HG03520 (cell line): ENCODE data around the gene DUSP14.
"Not testable (repeated sequence)": the region's sequence is repeated elsewhere in the genome, so short reads cannot be mapped to it uniquely, and the experiment has no call there.

Experiments
- ATAC-seq: cut with Tn5 transposase; IDR thresholded peaks from one replicate; pipeline ENCODE4 v1.9.1; 2021; ENCODE audit warnings: mild to moderate bottlenecking, moderate library complexity; ENCODE audit not compliant: unreplicated experiment

DUSP14 gene

DNA sequence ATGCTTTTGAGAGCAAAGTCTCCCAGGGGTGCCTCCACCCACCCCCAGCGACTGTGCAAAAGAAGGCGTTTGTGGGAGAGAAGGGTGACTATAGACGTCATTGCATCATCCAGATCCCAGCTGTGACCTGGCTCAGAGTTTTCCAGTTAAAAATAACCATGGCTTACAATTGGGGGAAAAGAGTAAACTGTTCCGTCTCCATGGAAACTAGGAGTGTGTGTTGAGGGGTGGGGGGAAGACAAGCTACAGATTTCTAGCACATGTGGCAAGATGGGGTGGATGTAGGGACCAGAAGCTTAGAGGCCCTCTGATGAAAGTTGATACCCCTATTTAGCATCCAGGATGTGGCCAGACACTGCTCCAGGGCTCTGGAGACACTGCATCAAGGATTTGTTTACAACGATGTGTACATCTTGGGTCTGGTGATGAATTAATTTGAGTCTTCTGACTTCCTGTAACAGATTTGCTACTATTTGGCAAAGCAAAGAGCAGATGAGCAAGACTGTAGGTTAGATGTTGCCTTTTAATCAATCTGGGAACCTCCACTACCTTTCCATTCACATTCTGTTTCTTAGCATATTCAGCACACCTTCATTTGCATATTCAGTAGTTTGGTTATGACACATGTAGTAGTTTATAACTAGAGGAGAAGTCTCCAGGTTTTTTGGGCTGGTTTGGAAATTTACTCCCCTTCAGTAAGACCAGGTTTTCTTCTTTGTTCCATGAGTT, 6.2 kb upstream of the DUSP14 start:
- ATAC-seq = no peak

DNA sequence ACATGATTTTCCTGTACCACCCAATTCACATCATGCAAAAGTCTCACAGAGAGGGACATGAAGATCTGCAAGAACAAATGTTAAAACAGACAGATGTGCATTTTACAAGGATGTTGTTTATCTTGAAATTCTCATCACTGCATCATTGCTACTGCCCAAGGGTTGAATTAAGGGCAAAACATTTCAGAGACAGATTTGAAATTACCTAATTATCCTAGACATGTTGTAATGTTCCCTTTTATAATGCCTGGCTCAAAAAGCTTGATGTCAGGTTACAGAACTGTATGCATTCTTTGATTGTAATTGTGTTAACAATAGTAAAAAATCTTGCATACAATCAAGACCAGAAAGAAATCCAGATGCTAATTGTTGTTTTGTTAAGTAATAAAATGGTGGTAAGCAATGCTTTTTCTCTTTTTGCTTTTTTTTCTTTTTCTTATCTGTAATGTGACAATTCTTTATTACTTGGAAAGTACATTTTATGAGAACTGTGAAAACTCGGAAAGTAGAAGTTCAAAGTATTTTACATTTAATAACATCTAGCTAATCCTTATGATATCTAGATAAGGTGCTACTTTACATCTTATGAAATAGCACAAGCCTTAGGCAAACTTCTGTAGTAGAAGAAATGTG, 3.6 kb upstream of the DUSP14 start:
- ATAC-seq = no peak

DNA sequence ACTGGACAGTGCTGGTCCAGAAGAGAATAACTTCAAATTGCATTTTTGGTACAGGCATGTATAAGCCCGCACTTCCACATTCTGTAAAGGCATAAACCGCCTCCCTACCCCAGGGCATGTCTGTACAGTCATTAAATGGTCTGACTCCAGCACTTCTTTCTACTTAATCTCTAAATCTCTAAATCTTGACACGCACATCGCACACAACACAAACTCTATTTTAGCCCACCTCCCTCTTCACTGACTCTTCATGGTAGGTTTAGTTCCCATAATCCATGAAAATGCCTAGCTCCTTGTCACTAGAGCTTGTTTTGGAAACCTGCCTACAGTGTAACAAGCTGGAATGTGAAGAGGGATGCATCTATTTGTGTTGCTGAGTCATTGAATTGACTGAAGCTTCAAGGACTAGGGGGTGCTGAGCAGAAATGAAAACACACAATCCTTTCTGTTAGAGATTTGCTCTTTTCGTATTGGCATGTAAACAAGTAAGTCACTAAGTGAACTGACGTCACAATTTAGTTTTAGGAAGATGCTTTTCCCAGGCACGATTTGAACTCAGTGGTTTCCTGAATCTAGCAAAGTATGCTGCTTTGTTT, 1.6 kb upstream of the DUSP14 start:
- no peak for ATAC-seq

DNA sequence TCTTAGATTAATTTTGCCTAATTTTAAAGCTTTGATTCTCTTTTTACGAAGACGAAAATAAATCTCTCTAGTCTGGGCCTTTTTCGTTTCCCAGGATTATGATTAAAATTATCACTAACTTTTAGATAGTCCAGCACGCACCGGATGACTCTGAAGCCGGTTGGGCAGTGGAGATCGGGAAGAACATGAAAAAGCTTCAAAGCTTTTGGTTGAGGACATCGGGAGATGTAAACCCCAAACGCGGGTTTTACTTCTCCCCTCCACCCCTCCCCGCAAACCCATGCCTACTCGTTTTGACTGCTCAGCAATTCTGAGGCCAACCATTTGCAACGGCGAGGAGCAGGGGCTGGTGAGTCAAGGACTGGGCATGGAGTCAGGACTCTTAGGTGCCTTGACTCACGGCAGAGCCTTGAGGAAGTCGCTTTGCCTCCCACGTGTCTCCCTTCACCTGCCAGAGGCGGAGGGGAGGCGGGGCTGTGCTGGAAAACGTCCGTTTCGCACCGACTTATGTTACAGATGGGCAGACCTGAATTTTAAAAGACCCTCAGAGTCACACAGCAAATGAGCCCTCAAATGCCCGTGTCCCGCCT, 989 bp upstream of the DUSP14 start:
- ATAC-seq = no peak

DNA sequence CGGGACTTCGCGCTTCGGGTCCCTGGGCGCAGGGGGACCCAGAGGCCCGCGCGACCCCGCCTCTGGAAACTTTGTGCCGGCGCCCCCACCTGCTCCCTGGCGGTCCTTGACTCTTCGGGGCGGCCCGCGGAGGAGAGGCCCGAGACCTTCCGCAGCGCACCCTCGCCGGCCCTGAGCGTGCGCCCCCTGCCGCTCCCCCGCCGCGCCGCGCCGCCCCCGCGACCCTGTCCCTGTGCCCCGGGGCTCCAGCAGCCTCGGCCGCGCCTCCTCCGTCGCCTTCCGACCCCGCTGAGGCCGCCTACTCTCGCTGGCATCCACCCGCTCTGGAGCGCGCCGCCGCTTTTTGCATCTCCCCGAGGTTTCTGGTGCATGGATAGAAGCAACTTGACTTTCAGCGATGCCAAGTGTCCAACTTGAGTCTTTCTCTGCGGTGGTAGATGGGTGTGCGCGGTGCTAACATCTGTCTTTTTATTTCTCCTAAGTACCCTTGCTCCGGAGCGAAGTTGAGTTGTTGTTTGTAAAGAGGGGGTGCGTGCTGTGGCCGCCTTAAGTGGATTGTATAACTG, 414 bp downstream of the DUSP14 start:
- ATAC-seq = peak; percentile 47

DNA sequence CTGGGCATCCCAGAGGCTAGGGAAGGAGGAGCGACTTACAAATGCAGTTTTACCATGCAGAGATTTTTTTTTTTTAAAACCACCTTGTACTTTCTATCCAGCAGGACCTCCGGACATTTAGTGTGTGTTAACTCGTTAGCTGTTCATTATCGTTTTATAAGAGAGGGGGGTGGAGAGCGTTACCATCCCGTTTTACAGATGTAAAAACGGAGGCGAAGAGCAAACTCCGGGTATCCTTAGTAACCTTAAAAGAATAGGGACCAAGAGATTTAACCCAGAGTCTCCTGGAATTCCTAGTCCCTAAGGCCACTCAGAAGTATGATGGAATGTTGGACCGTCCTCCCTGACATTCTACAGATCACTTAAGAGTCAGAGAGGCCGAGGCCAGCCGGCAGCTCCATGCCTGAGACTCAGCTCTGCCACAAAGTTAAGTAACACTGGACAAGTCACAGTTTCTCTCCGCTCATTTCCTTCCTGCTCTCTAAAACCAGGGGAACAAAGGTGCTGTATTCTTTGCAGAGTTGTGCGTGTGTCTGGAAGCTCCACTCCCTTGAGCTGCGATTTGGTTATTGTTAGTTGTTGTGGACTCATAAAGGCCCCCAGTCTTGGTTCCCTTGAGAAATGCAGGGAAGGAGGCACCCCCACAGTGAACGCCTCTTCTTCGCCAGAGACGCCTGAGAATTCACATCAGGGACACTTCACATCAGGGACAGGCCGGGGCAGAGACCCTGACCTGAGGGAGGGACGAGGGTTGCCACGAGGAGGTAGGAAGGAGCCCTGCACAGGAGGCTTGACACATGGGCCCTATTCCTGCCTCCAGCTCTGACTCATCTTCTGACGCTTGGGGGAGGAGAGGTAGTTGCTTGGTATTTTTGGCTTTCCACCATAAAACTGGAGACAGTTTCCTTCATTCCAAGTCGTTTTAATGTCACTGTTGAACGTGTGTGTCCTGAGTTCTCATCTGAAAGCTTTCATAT, 1.2 kb downstream of the DUSP14 start:
- ATAC-seq = no peak

DNA sequence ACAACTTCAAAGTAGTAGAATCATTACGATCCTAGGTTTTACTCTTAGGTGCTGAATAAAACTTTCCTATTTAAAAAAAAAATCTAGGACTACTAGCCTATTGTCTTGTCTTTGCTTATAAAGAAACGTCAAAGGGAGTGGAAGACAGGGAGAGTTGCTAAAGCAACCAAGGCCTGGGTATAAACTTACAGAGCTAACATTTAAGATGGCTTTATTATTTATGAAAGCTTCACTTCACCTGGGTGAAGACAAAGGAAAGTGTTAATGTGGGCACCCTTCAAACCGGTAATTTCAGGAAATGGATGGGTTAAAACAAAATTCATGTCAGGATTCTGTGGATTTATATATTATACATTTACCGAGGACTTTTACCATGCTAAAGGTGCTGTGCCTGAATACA, 2.5 kb downstream of the DUSP14 start:
- no peak for ATAC-seq

DNA sequence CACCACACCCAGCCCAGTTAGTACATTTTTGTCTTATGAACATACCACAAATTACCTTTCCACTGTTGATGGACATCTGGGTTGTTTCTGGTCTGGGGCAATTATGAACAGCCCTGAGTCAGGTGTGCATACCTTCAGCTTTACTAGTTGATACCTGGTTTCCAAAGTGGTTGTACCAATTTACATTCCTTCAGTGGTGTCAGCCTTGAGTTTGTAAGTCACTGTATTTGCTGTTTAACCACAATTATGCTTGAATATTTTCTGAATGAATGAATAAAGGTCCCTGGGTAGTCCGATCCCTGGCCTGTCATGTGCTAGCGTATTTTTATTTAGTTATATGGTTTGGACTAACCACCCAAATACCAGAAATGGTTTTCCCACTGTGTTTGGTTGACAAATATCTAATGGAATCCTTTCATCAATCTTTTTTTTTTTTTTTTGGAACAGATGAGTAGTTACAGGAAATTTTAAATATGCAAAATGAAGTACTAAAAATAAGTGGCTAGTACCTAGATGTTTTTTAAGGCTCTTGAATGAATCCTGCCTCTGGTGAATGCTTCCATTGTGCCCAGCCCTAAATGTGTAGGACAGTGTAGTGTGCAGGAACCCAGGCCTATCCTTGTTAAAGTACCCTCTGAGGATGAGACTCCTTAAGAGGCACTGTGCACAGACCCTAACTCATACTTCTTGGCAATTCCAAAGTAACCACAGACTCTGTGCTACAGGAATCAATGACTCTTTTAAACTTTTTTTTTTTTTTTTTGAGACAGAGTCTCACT, 3.7 kb downstream of the DUSP14 start:
- ATAC-seq = no peak

DNA sequence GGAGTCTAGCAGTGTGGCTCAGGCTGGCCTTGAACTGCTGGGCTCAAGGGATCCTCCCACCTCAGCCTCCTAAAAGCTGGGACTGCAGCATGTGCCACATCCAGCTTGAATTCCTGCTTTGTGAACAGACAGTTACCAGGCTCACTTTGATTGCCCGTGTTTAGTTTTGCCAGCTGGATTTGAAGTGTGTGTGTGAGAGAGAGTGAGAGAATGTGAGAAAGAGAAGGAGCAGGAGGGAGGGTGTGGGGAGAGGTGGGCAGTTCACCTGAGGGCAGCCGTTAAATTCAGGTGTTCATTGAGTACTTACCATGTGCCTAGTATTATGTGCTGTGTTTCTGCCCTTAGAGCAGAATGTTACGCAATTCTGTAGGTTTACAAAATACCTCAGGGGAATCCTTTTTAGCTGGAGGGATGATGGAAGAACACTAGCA, 4.7 kb downstream of the DUSP14 start:
- ATAC-seq = no peak

DNA sequence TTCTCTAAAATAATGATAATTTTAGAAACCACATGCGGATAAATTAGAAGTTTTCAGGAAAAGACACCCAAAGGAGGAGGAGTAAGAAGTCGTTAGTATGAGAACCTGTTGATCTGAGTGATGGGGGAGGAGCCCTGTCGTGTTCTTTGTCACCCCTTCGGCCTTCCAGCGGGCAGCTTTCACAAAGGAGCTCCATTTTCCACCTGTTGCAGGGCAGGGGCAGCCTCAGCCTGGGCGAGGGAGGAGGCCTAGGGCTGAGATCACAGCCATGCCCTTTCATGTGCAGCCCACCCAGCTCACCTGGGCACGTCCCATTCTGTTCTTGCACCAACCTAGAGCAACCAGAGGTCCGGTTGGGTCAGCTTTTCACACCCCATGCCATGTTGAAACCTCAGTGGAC, 5.3 kb downstream of the DUSP14 start:
- no peak for ATAC-seq

DNA sequence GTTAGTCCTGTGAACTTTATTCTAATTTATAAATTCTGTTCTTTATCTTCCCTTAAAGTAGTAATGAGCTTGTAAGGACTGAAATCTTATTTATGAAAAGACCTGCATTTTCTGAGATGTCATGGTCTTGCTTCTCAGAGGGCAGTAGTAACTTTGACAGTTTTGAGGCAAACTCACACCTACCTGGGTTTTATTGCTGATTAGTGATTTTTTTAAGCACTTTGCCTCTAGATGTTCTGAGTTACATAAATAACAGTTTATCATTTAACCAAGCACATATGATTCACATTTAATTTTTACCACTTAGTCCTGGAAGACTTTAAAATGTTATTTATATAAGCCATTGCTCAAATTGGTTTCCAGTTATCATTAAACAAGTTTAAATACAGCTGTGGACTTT, 10.7 kb downstream of the DUSP14 start:
- ATAC-seq = no peak

DNA sequence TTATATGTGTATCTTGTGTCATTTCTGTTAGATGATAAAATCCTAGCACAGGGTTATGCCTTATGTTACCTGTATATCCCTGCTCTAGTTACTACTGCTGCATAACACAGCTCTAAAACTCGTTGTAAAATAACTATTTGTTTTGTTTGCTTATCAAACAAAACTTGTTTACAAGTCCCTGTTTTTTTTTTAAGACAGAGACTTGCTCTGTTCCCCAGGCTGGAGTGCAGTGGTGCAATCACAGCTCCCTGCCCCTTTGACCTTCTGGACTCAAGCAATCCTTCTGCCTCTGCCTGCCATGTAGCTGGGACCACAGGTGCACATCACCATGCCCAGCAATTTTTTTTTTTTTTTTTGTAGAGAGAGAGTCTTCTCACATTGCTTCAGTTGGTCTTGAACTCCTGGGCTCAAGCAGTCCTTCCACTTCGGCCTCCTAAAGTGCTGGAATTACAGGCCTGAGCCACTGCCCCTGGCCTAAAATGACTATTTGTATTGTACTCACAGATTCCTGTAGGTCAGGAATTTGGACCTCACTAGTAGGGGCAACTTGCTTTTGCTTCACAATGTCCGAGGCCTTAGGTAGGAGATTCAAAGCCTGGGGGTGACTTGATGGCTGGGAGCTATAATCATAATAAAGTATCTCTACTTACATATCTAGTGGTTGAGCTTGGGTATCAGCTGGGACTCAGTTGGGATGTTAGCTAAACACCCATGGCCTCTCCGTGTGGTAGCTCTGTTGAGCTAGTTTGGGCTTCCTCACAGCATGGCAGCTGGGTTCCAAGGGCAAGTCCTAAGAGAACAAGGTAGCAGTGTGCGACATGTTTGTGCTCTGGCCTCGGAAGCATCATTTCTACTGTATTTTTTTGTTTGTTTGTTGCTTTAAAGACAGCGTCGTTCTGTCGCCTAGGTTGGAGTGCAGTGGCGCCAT, 12.6 kb downstream of the DUSP14 start:
- no peak for ATAC-seq

DNA sequence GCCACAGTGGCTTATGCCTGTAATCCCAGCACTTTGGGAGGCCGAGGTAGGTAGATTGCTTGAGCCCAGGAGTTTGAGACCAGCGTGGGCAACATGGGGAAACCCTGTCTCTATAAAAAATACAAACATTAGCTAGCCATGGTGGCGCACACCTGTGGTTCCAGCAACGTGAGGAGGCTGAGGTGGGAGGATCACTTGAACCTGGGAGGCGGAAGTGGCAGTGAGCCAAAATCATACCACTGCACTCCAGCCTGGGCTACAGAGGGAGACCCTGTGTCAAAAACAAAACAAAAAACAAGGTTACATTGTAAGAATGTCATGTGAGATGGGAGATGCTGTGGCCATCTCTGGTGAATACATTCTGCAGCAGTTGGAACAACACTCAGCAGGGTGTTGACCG, 13.5 kb downstream of the DUSP14 start:
- no peak for ATAC-seq

DNA sequence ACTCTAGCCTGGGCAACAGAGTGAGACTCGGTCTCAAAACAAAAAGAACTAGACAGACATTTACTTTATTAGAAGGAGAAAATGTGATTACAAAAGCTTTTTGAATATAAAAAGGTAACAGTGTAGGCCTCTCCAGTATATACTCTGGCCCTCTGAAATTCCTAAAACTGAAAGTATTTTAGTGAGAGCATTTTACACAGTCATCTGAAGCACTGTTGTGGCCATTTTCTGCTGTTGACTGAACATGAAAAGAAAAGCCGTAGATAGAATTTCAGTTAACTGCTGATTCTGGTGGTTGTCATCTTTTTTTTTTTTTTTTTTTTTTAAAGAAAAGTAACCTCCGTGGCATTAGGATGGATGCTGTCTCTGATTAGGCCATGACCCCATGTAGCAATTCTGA, 15.6 kb downstream of the DUSP14 start:
- no peak for ATAC-seq

DNA sequence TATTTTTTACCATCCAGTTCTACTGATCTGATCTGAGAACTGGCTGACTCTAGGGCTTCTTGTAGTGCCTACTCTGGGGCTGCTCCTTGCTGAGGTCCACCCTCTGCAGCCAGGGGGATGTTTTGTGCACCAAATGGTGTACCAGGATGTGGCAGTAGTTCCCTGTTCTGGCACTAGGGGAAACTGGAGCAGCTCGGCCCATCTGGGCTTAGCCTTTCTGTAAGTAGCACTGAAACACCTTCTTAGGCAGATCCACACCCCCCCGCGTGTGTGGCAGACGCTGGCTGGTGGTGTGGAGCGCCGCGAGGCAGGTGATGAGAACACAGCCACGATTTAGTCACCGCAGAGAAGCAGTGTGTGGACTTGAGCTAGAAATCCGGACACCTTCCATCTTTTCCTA, 17.0 kb downstream of the DUSP14 start:
- ATAC-seq = no peak

DNA sequence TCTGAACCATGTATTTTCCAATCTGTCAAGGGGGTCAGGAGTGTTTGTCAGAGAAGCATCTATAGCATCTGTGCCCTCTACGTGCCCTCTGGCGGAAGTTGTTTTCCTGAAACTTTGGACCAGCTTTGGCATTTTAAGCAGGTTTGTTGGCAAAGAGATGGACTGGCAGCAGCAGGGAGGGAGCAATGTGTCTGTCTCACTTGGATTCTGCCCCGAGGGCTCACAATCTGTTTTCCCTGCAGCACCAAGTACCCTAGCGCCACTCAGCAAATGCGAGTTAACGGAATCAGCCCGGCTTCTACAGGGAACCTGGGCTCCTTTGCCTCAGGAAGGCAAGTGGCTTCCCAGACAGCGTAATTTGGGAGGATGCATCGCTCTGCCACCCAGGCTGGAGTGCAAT, 17.4 kb downstream of the DUSP14 start:
- no peak for ATAC-seq

DNA sequence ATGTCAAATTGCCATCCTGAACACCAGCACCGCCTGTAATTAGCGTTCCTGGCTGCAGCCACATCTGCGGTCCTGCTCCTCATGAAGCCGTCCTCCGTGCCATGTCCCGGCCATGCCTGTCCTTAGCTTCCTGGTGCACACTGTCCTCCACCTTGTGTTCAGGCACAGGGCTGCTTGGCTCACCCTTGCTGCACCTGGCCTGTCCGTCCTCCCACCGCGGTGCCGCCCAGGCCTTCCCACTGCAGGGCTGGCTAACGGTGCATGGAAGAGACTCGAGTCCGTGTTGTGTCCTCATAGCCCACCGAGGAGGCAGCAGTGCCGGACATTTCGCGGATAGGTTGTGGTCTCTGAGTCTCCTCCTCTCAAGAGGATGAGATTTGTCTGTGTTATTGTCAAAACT, 20.4 kb downstream of the DUSP14 start:
- ATAC-seq = no peak

DNA sequence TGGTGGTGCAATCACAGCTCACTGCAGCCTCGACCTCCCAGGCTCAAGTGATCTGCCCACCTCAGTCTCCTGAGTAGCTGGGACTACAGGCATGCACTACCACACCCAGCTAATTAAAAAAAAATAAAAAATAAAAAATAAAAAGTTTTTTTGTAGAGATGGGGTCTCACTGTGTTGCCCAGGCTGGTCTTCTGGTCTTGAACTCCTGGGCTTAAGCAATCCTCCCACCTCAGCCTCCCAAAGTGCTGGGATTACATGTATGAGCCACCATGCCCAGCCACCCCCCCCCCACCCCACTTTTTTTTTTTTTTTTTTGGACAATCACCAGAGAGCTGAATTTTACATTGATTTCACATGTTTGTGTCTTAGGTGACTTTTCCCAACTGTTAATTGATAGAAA, 22.0 kb downstream of the DUSP14 start:
- ATAC-seq = not testable (repeated sequence)
